Iris pigment epithelial cell (primary cell): ENCODE data around the gene PHF21B.
"Not testable (repeated sequence)": the region's sequence is repeated elsewhere in the genome, so short reads cannot be mapped to it uniquely, and the experiment has no call there.

ENCODE experiments used
- DNase-seq: peaks from one replicate; pipeline ENCODE4 v3.0.0-alpha.2; 2011; ENCODE audit warnings: low read depth

PHF21B gene

GRCh38 chr22:45009606-45010531 is at the start of gene PHF21B:
Gene PHF21B, minus strand, starts transcription at chr22:45010005. Its CDS starts 456 bp downstream, at chr22:45009549.
- peak; percentile 17 for DNase-seq

- no peak for DNase-seq
Observed at GRCh38 chr22:45059296-45059695, 49.5 kb upstream of the PHF21B start.

DNA sequence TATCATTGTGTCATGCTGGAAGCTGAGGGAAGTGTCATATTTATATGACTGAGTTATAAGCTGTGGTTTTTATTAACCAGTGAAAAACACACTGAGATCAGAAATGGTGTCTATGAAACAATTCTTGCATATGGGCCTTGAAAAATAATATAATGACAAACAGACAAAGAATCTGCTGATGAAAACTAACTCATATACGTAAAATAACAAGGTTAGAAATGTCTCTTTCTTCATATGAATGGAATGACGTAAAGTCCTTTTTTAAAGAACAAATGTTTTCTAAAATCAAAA is 48.8 kb upstream of the PHF21B start:
- DNase-seq: no peak

GRCh38 chr22:45055936-45056335 is 46.1 kb upstream of the PHF21B start:
- DNase-seq: no peak

- no peak for DNase-seq
Observed at GRCh38 chr22:45053571-45053970, 43.8 kb upstream of the PHF21B start.

- no peak for DNase-seq
Observed at GRCh38 chr22:45053094-45053493, 43.3 kb upstream of the PHF21B start.

DNA sequence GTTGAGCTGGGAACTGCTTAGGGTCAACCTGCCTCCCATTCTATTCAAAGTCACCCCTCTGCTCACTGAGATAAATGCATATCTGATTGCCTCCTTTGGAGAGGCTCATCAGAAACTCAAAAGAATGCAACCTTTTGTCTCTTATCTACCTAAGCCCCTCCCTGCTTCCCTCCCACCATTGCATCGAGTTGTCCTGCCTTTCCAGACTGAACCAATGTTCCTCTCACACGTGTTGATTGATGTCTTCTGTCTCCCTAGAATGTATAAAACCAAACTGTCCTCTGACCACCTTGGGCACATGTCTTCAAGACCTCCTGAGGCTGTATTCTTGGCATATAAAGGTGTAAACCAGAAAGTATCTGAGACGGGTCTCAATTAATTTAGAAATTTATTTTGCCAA is 42.9 kb upstream of the PHF21B start:
- DNase-seq: not testable (repeated sequence)

GRCh38 chr22:45051946-45052345 is 42.1 kb upstream of the PHF21B start:
- no peak for DNase-seq

DNA sequence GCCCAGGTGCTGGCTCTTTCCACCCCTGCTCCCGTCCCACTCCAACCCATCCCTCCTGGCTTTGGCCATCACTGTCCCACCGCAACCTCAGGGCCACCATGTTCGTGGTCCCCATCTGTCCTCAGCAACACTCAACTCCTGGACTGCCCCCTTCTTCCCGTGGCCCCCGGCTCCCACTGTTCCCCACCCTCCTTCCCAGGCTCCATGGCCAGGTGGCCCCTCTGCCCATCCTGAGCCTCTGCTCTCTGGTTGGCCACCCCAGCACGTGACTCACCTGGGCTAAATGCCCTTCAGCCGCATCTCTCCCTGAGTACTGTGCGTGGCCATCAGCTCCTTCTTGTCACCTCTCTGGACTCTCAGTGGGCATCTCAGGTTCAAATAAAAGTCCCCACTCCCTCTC is 41.6 kb upstream of the PHF21B start:
- no peak for DNase-seq

DNA sequence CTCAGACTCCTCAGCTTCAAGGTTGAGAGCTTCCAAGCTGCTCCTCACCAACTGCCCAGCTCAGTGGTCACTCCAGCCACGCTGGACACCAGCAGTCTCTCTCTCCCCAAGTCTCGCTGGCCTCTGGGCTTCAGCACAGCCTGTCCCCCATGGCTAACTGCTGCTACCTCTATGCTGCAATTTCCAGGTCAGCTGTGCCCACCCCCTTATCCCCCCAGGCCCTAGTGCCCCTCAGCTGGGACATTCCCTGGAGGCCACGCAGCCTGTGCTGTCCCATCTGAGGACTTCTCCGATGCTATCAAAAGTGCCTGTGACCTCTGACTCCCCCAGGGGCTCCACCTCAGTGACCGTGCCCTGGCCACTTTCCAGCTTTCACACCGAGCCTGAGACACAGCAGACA is 37.5 kb upstream of the PHF21B start:
- no peak for DNase-seq

DNA sequence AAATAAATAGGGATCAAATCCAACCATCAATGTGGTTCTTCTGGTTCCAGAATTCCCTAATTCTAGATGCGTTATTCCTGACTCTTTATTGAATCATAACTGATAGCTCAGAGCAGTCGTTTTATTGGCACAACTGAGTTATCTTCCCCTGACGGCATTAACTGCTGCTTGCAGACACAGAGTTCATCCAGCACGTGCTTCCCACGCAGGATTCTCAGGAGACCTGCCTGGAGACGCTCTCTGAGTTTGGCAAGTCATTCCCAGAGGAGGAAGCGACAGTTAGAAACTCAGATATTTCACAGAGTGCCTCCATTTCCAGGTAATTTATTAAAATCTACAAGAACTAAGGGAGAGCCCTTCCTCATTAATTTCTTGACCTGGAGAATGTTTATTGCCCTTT is 35.4 kb upstream of the PHF21B start:
- DNase-seq: no peak

GRCh38 chr22:45042263-45042662 is 32.5 kb upstream of the PHF21B start:
- no peak for DNase-seq

GRCh38 chr22:45039133-45039532 is 29.3 kb upstream of the PHF21B start:
- no peak for DNase-seq

- DNase-seq: no peak
Observed at GRCh38 chr22:45036154-45036553, 26.3 kb upstream of the PHF21B start.

- DNase-seq: no peak
Observed at GRCh38 chr22:45034821-45035220, 25.0 kb upstream of the PHF21B start.

- no peak for DNase-seq
Observed at GRCh38 chr22:45034156-45034555, 24.4 kb upstream of the PHF21B start.

- DNase-seq: no peak
Observed at GRCh38 chr22:45033136-45033535, 23.3 kb upstream of the PHF21B start.

DNA sequence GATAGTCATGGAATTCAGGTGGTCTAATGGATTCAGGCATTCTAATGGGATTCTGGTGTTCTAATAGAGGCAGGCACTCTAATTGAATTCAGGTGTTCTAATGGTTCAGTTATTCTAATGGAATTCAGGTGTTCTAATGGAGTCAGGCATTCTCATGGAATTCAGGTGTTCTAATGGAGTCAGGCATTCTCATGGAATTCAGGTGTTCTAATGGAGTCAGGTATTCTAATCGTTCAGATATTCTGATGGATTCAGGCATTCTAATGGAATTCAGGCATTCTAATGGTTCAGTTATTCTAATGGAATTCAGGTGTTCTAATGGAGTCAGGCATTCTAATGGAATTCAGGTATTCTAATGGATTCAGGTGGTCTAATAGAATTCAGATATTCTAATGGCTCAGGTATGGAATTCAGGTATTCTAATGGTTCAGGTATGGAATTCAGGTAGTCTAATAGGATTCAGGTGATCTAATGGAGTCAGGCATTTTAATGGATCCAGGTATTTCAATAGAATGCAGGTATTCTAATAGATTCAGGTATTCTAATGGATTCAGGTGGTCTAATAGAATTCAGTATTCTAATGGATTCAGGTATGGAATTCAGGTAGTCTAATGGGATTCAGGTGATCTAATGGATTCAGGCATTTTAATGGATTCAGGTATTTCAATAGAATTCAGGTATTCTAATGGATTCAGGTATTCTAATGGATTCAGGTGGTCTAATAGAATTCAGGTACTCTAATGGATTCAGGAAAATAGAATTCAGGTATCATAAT is 22.0 kb upstream of the PHF21B start:
- DNase-seq: no peak

DNA sequence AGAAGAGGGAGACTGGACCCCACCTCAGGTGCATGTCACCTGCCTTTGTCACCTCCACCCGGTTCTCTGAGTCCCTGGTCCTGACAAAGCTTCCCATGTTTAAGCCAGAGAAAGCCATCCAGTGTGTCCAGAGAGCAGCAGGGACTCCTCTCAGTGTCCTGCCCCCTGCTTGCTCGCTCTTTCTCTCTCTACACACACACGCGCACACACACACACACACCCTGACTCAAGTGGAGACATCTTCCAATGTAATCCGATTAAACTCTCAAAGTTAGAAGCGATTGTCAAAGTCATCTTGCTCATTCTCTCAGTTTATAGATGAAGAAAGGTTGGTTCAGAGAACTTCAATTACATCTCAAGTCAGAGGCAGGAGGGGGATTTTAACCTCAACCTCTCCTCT is 19.7 kb upstream of the PHF21B start:
- no peak for DNase-seq

DNA sequence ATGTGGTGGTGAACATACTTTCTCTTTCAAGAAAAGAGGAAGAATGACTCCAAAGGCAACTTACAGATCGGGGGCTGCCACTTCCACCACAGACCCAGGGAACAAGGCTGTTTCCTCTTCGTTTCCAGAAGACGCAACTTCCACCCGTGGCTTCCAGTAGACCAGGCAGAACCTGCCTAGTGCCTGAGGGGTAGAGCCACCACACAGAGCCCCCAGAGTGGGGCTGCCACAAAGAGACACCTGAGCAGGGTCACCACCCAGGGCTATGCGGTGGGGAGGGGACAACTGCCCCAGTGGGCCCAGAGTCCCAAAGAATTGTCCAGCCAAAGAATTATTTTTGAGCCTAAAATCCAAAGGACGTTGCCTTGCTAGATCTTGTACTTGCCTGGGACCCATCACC is 16.7 kb upstream of the PHF21B start:
- DNase-seq: no peak

GRCh38 chr22:45023431-45023830 is 13.6 kb upstream of the PHF21B start:
- DNase-seq: no peak

- no peak for DNase-seq
Observed at GRCh38 chr22:45019861-45020655, 10.3 kb upstream of the PHF21B start.

- DNase-seq: no peak
Observed at GRCh38 chr22:45014654-45015053, 4.8 kb upstream of the PHF21B start.
